ENCODE data around the gene SLC2A13. TPM values are rescaled to one million over a fixed set of nuclear protein-coding genes. Genes with fewer than 3 reads are reported as not detected.

Gene SLC2A13
- total and polyA plus RNA-seq, 5 donors = 2.8 to 15.5 (median 7.2) TPM

GRCh38 chr12:40138526-40138925 lies 32.6 kb upstream of the SLC2A13 start:
- H3K4me3 ChIP-seq (ENCODE audit: low read length) = no peak overlapping the region
- WGBS = 83% methylated on average over 2 of the region's 2 CpGs
- no peak for DNase-seq
- no peaks in the 10 kb centered on the region for H3K4me1 ChIP-seq (ENCODE audit: control insufficient read depth, insufficient read depth, low read length)
- no peaks in the 10 kb centered on the region for H3K9me3 ChIP-seq (ENCODE audit: control insufficient read depth, low read length)
- intact Hi-C loops (cut with DNase I) = no loop called here
- no peaks in the 10 kb centered on the region for H3K27me3 ChIP-seq (ENCODE audit: control insufficient read depth, insufficient read depth)
- no peak overlapping the region for H3K27ac ChIP-seq (ENCODE audit: low read length)
- no peak for ATAC-seq

DNA sequence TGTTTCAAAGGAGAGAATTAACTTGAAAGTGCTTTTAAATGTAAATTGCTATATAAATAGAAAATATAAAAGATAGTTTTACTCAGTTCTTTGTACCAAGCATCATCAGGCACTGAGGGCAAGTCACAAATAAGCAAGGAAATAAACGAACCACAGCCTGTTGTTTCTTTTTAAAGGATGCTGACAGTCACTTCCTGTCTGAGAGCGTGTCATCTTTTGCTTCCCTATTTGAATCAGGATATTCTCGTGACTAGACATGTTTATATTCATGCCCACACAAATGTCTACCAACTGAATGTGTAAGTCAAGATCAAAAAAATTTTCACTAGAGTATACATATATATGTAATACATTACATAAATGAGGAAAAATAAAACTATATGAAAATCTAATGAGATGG lies 31.4 kb upstream of the SLC2A13 start:
- DNase-seq (no peak), ATAC-seq (no peak)
- Histone ChIP-seq H3K27me3 (ENCODE audit: control insufficient read depth, insufficient read depth) (no peaks in the 10 kb centered on the region), H3K4me1 (ENCODE audit: control insufficient read depth, insufficient read depth, low read length) (no peaks in the 10 kb centered on the region), H3K9me3 (ENCODE audit: control insufficient read depth, low read length) (no peaks in the 10 kb centered on the region), H3K27ac (ENCODE audit: low read length) (no peak overlapping the region), H3K4me3 (ENCODE audit: low read length) (no peak overlapping the region)
- intact Hi-C loops (cut with DNase I) = no loop called here
- WGBS = 20% methylated on average over 3 of the region's 3 CpGs

DNA sequence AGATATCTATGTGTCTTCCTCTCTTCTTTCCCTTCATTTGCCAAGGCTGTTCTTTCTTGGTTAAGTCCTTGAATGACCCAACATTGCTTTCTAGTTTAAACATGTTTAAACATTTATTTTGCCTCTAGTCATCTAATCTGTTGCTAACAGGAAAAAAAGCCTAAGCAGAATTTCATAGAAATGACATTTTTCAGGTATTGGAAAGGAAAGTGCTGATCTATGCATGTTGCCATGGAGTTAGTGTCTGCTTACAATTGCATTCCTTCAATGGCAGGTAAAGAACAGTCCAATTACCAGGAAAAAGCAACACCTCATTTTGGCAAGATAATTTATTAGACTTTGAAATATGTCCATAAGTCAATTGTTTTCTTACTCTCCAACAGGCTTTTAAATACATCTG lies 21.5 kb upstream of the SLC2A13 start:
- intact Hi-C loops (cut with DNase I) = no loop called here
- no peak overlapping the region for H3K27ac ChIP-seq (ENCODE audit: low read length)
- ATAC-seq (no peak), DNase-seq (no peak)
- H3K27me3 ChIP-seq (ENCODE audit: control insufficient read depth, insufficient read depth) = no peaks in the 10 kb centered on the region
- H3K4me3 ChIP-seq (ENCODE audit: low read length) = no peak overlapping the region
- H3K4me1 ChIP-seq (ENCODE audit: control insufficient read depth, insufficient read depth, low read length) = no peaks in the 10 kb centered on the region
- H3K9me3 ChIP-seq (ENCODE audit: control insufficient read depth, low read length) = no peaks in the 10 kb centered on the region

DNA sequence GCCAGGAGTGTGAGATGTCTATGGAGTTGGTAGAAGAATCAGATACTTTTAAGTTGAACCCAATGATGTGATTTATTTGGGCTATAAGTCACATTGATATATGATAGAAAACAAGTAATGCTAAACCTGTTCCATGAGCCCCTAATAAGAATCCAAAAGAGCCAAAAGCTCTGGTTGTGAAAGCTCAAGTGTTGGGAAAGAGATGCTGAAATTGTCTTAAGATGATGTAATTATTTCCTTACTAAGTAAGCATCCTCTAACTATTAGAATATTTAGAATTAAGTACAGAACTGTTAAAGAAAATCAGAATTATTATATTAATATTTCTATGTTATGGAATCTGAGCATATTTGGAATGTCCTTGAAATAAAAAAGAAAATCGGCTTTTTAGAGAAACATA lies 17.6 kb upstream of the SLC2A13 start:
- 94% methylated on average over 1 of the region's 1 CpG for WGBS
- ATAC-seq = no peak
- intact Hi-C loops (cut with DNase I) = no loop called here
- no peak for DNase-seq
- H3K4me1 ChIP-seq (ENCODE audit: control insufficient read depth, insufficient read depth, low read length) = no peaks in the 10 kb centered on the region
- H3K27me3 ChIP-seq (ENCODE audit: control insufficient read depth, insufficient read depth) = no peaks in the 10 kb centered on the region
- no peak overlapping the region for H3K27ac ChIP-seq (ENCODE audit: low read length)
- H3K4me3 ChIP-seq (ENCODE audit: low read length) = no peak overlapping the region
- H3K9me3 ChIP-seq (ENCODE audit: control insufficient read depth, low read length) = no peaks in the 10 kb centered on the region

GRCh38 chr12:40122842-40123241 lies 17.0 kb upstream of the SLC2A13 start:
- no peaks in the 10 kb centered on the region for H3K27me3 ChIP-seq (ENCODE audit: control insufficient read depth, insufficient read depth)
- H3K4me1 ChIP-seq (ENCODE audit: control insufficient read depth, insufficient read depth, low read length) = no peaks in the 10 kb centered on the region
- no peak for DNase-seq
- H3K9me3 ChIP-seq (ENCODE audit: control insufficient read depth, low read length) = no peaks in the 10 kb centered on the region
- WGBS = 69% methylated on average over 1 of the region's 1 CpG
- intact Hi-C loops (cut with DNase I) = no loop called here
- no peak overlapping the region for H3K27ac ChIP-seq (ENCODE audit: low read length)
- ATAC-seq = no peak
- no peak overlapping the region for H3K4me3 ChIP-seq (ENCODE audit: low read length)

- ATAC-seq (no peak), DNase-seq (no peak)
- 70% methylated on average over 3 of the region's 3 CpGs for WGBS
- no peaks in the 10 kb centered on the region for H3K9me3 ChIP-seq (ENCODE audit: control insufficient read depth, low read length)
- no peak overlapping the region for H3K27ac ChIP-seq (ENCODE audit: low read length)
- no peak overlapping the region for H3K4me3 ChIP-seq (ENCODE audit: low read length)
- intact Hi-C loops (cut with DNase I) = no loop called here
- H3K27me3 ChIP-seq (ENCODE audit: control insufficient read depth, insufficient read depth) = no peaks in the 10 kb centered on the region
- H3K4me1 ChIP-seq (ENCODE audit: control insufficient read depth, insufficient read depth, low read length) = no peaks in the 10 kb centered on the region
Measured at GRCh38 chr12:40117818-40118217, 11.9 kb upstream of the SLC2A13 start.

DNA sequence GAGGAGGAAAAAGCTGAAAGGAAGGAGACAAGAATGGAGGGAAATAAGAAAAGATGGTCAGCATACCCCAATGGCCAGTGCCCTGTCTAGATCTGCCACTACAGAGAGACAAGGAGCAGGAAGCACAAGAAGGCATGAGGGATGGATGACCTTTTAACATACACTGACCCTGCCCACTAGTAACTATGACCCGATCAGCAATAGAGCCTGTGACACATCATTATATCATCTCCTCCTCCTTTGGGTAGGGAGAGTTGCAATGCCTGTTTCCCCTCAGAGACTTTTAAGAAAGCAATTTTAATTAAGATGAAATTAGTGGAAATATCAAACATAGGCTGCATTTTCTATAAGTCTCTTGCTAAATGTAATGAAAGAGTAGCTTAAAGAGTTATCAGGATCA lies 4.7 kb upstream of the SLC2A13 start:
- no peak for DNase-seq
- H3K4me1 ChIP-seq (ENCODE audit: control insufficient read depth, insufficient read depth, low read length) = no peaks in the 10 kb centered on the region
- WGBS = 90% methylated on average over 1 of the region's 1 CpG
- no peak overlapping the region for H3K27ac ChIP-seq (ENCODE audit: low read length)
- H3K4me3 ChIP-seq (ENCODE audit: low read length) = no peak overlapping the region
- no peaks in the 10 kb centered on the region for H3K27me3 ChIP-seq (ENCODE audit: control insufficient read depth, insufficient read depth)
- no peak for ATAC-seq
- no peaks in the 10 kb centered on the region for H3K9me3 ChIP-seq (ENCODE audit: control insufficient read depth, low read length)
- intact Hi-C loops (cut with DNase I) = no loop called here

GRCh38 chr12:40107803-40108620 lies 2.1 kb upstream of the SLC2A13 start:
- no peak for ATAC-seq
- H3K27ac ChIP-seq (ENCODE audit: low read length) = no peak overlapping the region
- H3K27me3 ChIP-seq (ENCODE audit: control insufficient read depth, insufficient read depth) = no peaks in the 10 kb centered on the region
- WGBS = 82% methylated on average over 29 of the region's 29 CpGs
- DNase-seq = peak in 2 of 3 donors; percentile 36 to 50
- peaks cover 2% of the 10 kb centered on the region for H3K4me1 ChIP-seq (ENCODE audit: control insufficient read depth, insufficient read depth, low read length)
- intact Hi-C loops (cut with DNase I) = loop anchor here (2.0 to 10.0 kb wide), 5 partner anchors 53 to 343 kb away; no protein-coding TSS in a partner anchor
- no peak overlapping the region for H3K4me3 ChIP-seq (ENCODE audit: low read length)
- H3K9me3 ChIP-seq (ENCODE audit: control insufficient read depth, low read length) = no peaks in the 10 kb centered on the region

GRCh38 chr12:40107098-40107802 lies 1.4 kb upstream of the SLC2A13 start:
- ATAC-seq (peak; percentile 56 to 58), DNase-seq (peak; percentile 88 to 98 (median 93))
- H3K9me3 ChIP-seq (ENCODE audit: control insufficient read depth, low read length) = no peaks in the 10 kb centered on the region
- WGBS = 21% methylated on average over 19 of the region's 19 CpGs
- H3K4me3 ChIP-seq (ENCODE audit: low read length) = peak overlapping the region; percentile 50
- H3K4me1 ChIP-seq (ENCODE audit: control insufficient read depth, insufficient read depth, low read length) = peaks cover 2% of the 10 kb centered on the region
- intact Hi-C loops (cut with DNase I) = loop anchor here (2.0 to 10.0 kb wide), 5 partner anchors 52 to 342 kb away; no protein-coding TSS in a partner anchor
- no peak overlapping the region for H3K27ac ChIP-seq (ENCODE audit: low read length)
- H3K27me3 ChIP-seq (ENCODE audit: control insufficient read depth, insufficient read depth) = no peaks in the 10 kb centered on the region

DNA sequence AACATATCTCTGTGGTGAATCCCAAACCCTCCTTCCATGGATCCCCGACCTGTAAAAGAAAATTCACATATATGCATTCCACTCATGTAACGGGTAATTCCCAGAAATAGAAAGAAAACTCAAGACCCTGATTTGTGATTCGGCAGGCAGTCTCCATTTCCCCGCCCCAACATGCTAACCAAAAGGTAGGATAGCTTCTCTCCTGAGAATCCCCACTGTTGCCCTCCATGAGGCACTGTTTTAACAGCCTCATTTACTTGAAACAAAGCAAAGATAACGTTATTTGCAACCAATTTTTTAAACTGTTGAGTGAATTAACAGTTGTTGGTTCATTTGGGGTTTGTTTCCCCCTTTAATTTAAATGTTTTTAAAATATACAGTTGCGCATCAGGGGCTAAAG lies 774 bp upstream of the SLC2A13 start:
- no peak for ATAC-seq
- intact Hi-C loops (cut with DNase I) = loop anchor here (2.0 to 10.0 kb wide), 5 partner anchors 52 to 342 kb away; no protein-coding TSS in a partner anchor
- no peak overlapping the region for H3K27ac ChIP-seq (ENCODE audit: low read length)
- DNase-seq = no peak
- H3K4me1 ChIP-seq (ENCODE audit: control insufficient read depth, insufficient read depth, low read length) = peaks cover 2% of the 10 kb centered on the region
- H3K9me3 ChIP-seq (ENCODE audit: control insufficient read depth, low read length) = no peaks in the 10 kb centered on the region
- 78% methylated on average over 6 of the region's 6 CpGs for WGBS
- H3K4me3 ChIP-seq (ENCODE audit: low read length) = peak overlapping the region; percentile 50
- H3K27me3 ChIP-seq (ENCODE audit: control insufficient read depth, insufficient read depth) = no peaks in the 10 kb centered on the region

DNA sequence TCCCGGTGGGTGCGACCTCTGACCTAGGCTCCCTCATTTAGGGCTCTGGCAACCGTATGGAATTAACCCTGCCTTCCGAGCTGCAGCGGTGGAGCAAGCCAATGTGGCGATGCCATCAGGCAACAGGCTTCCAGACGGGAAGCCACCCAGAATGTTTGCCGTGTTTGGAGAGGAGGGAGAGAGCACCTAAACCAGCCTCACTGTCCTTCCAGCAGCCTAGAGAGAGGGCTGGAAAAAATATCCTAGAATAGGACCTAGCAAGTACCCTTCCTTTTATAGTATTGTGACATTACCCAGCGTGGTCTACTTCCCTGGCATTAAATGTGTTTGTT lies 287 bp upstream of the SLC2A13 start:
- ATAC-seq (peak; percentile 34), DNase-seq (no peak)
- H3K27ac ChIP-seq (ENCODE audit: low read length) = peak overlapping the region; percentile 54
- intact Hi-C loops (cut with DNase I) = loop anchor here (2.0 to 10.0 kb wide), 5 partner anchors 51 to 341 kb away; no protein-coding TSS in a partner anchor
- H3K9me3 ChIP-seq (ENCODE audit: control insufficient read depth, low read length) = no peaks in the 10 kb centered on the region
- H3K27me3 ChIP-seq (ENCODE audit: control insufficient read depth, insufficient read depth) = no peaks in the 10 kb centered on the region
- peak overlapping the region; percentile 66 for H3K4me3 ChIP-seq (ENCODE audit: low read length)
- 14% methylated on average over 9 of the region's 9 CpGs for WGBS
- peaks cover 2% of the 10 kb centered on the region for H3K4me1 ChIP-seq (ENCODE audit: control insufficient read depth, insufficient read depth, low read length)

All from right cardiac atrium (tissue), 5 donors.